Caki2 (cell line): ENCODE data around the gene OR2T2. TPM values are rescaled to one million over a fixed set of nuclear protein-coding genes. Genes with fewer than 3 reads are reported as not detected.
"Not testable (repeated sequence)": the region's sequence is repeated elsewhere in the genome, so short reads cannot be mapped to it uniquely, and the experiment has no call there.

Experiments
- DNase-seq: peaks from one replicate; pipeline ENCODE4 v3.0.0-alpha.2; 2015; ENCODE audit warnings: low read depth
- in situ Hi-C: cut with HindIII; loops from 2 replicates; pipeline ENCODE4 v1.10.0; 2016; ENCODE audit warnings: low sequenced_read_pairs, low pct_unique_long_range_greater_than_20kb, mixed read lengths
- total RNA-seq: library from RNA; depleted of rRNA; stranded (reverse); fragments of >200 nt; shearing (Covaris generic); gene quantifications from 2 replicates; pipeline ENCODE4 v1.2.3, GENCODE V29; 2014; ENCODE audit warnings: low replicate concordance; rRNA removed

The OR2T2 gene
- not detected in 2 replicates for total RNA-seq

DNA sequence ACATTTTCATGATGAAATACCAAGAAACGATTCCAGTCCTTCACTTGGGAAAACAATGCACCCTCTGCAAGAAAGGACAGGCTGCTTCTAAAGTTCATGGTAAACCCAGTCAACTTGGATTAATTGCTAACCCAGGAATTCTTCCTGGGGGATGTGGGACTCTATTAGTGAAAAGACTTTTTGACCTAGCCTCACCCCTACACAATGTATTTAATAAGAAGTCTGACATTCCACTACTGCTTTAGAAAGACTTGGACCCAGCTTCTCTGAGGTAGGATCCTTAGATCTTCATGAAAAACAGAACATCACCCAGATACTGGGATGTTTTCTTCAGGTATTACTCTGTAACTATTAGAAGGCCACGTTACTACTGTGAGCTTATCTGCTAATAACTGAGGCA lies at the start of gene OR2T2:
Gene OR2T2, plus strand, starts transcription at position 239 of the 400 bp plus-strand sequence. CDS start 7,161 bp downstream, outside the sequence.
- not testable (repeated sequence) for DNase-seq

DNA sequence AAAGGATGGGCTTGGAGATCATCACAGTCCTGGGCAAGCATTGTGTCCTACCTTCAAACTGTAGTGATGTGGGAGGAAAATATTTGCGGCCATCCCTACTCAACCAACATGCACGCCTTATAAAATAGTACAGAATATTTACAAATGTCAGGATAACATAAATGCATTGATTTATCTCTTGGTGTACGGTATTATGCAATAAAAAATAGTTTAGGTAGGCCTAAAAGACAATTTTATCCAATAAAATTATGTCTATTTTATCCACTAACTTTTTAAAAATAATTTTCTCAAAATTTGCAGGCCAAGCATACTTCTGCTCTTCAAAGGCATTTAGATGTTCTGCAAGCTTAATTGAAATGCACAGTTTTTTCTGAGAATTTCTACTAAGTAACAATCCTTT lies 42.7 kb upstream of the OR2T2 start, which contains the start of gene OR2T1:
Gene OR2T1, plus strand, starts transcription at position 301 of the 400 bp plus-strand sequence. CDS start 3,100 bp downstream, outside the sequence.
- in situ Hi-C loops, result no loop called here
- DNase-seq, result no peak

More for the DNA sequence above, at the start of gene OR2T2:
- in situ Hi-C loops, result not testable (repeated sequence)

DNA sequence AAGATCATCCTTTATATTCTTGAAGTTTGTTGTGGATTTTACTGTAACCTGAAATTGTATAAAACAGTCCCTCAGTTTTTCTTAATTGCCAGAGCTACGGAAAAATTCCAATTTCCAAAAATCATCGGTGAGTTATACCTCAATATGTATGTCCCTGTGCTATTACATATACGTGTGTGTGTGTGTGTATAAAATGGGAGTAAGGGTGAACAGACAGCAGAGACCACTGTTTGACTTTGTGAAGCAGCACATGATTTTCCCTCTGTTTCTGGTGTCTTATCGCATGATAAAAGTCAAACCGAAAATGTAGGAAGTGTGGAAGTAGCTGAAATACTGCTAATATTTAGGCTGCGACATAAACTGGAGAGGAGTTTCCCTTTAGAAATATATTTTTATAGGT lies 41.4 kb upstream of the OR2T2 start:
- in situ Hi-C loops, result no loop called here
- DNase-seq, result peak; percentile 21

GRCh38 chr1:248406721-248407692 lies 38.4 kb upstream of the OR2T2 start:
- DNase-seq, result no peak
- in situ Hi-C loops, result no loop called here

DNA sequence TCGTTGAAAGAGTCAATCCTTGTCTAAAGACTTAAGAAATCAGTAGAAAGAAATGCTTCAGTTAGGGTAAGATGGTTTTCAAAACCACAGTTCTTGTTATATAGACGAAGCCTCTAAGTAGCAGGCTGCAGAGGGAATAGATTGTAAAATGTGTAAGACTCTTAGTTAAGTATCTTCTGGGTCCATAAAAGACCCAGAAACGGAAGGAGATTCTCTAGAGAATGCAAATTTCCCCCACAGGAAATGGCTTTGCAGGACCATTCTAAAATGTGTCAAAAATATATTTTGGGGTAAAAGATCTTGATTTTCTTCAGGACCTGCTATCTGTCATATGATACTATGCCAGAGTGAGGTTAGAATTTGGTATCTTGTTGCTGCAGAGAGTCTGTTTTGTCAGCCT lies 29.2 kb upstream of the OR2T2 start:
- in situ Hi-C loops, result no loop called here
- DNase-seq, result no peak

DNA sequence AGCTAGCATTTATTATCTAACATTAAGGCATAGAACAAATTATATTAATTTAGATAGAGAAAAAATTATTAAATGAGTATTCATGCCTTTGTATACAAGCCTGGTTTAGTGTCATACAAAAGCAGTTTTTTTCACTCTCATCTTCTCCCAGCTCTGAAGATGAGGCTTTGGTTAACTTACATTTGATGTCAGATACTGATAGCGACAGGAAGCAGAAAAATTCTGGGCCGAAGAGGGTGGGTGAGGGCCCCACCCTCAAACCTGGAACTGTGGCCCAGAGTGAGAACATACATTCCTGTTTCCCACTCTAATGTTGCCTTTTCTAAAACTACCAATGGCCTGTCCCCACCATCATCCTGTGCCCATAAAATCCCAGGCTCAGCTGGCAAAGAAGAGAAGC lies 27.6 kb upstream of the OR2T2 start:
- in situ Hi-C loops, result no loop called here
- DNase-seq, result no peak

- in situ Hi-C loops, result no loop called here
- DNase-seq, result peak; percentile 29
These were observed 24.1 kb upstream of the OR2T2 start for GRCh38 chr1:248421384-248421783.

DNA sequence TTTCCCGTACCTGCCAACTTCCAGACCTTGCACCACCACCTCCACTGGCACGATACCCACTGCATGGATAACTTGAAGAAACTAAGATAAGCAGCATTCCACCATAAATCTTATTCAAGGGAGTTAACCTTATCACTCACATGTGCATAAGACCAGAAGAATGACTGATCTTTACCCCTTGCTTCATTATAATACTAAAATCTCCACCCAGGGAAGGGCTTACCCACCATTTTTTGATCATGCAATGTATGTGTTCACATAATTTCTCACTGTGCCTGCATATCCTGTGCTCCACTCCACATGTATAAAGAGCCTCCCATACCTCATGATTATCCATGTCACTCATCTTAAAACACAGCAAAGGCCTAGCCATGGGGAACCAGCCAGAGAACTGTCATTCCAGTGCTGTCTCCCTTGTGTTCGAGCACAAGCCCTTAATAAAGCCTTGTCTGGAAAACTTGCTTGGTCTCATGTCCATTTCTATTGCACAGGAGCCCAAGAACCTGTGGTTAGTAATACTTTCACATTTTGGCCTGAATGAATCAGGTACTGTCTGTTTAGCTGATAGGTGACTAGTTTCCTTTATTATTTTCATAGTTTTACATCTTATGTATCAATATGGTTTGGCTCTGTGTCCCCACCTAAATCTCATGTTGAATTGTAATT lies 17.8 kb upstream of the OR2T2 start:
- DNase-seq, in situ Hi-C loops: not testable (repeated sequence)

- in situ Hi-C loops, DNase-seq: not testable (repeated sequence)
These were observed 17.3 kb upstream of the OR2T2 start for GRCh38 chr1:248428192-248428533.

DNA sequence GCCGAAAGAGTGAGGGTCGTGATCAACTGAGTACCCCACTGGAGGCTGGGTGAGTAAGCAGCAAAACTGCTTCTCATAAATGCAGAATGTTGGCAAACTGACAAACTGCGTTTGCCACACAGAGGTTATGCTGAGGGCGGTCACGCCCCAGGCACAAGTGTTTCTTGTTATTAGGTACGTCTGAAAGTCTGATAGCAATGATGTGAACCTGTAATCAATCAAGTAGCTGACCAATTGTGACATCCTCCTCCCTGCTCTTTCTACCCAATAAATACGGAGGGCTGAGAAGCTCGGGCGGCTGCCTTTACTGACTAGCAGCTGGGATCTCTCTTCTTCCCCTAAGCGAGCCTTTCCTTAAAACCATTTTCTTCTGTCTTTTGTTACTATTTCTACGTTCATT lies 13.8 kb upstream of the OR2T2 start:
- DNase-seq, in situ Hi-C loops: not testable (repeated sequence)

DNA sequence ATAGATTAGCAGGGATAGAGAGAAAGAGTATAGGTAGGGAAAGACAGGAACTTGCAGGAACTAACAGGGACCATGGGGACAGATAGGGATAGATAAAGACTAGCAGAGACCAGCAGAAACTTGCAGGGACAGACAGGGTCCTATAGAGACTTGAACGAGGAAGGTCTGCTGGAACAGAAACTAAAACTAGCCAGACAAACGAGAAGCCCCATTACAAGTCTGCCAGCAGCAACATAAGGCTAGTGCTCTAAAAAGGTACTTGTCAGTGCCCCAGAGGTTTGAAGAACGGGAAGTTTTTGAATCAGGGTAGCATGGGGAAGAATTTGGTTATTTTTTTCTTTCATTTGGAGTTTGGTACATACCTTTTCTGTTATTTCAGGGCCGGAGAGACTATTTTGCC lies 13.2 kb upstream of the OR2T2 start:
- DNase-seq, in situ Hi-C loops: not testable (repeated sequence)

DNA sequence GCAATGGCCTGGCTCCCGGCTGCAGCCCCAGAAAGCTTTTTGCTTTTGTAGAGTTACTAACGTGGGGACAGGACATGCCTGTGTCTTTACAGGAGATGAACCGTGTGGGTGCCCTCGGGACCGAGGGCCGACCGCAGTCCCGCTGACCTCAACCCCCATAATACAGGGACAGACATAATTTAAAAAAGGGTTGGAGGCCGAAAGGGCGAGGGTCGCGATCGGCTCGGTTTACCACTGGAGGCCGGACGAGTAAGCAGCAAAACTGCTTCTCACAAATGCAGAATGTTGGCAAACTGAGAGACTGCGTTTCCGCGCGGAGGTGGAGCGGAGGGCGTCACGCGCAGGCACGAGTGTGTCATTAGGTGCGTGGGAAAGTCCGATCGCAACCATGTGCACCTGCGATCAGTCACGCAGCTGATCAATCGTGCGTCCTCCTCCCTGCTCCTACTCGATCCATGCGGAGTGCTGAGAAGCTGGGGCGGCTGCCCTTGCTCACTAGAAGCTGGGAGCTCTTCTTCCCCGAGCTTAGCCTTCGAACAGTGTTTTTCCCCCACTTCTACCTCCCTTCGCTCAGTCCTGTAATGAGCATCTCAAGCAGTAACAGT lies 11.5 kb upstream of the OR2T2 start:
- DNase-seq, in situ Hi-C loops: not testable (repeated sequence)

DNA sequence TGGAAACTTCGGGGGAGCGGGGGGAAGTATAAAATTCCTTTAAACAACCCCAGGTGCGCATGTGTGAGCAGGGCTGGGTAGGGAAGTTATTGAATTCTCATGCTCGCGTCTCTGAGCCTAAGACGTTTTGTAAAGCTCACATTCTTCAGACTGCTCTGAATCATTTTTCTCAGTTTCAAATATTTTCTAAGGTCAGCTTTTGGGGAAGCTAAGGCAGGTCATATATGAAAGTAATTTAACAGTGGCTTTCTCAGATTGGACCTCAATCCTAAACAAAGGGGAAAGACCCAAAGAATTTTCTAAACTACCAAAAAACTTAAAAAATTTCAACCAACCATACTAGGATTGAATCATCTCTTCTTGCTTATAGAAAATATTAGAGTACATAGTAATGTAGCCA lies 10.5 kb upstream of the OR2T2 start:
- DNase-seq, in situ Hi-C loops: not testable (repeated sequence)

GRCh38 chr1:248436303-248436702 lies 9.1 kb upstream of the OR2T2 start:
- DNase-seq, in situ Hi-C loops: not testable (repeated sequence)

GRCh38 chr1:248438668-248439067 lies 6.8 kb upstream of the OR2T2 start:
- DNase-seq, in situ Hi-C loops: not testable (repeated sequence)

DNA sequence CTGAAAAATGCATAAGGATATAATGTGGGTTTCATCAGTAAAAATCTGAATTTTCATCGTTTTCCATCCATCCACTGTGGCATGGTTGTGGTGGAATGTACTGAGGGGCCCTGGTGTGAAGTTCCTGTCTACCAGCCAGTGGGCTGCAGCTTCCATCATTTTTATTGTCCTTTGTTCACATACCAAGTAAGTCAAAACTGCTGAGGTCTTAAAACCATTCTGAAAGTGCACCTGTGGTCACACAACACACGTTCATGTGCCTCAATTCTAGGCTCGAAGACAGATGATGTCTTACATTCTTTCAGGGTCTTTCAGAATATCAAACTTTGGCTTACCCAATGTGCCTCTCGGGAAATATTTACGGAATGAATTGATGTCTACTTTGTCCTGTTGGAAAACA lies 6.2 kb upstream of the OR2T2 start:
- in situ Hi-C loops, DNase-seq: not testable (repeated sequence)

DNA sequence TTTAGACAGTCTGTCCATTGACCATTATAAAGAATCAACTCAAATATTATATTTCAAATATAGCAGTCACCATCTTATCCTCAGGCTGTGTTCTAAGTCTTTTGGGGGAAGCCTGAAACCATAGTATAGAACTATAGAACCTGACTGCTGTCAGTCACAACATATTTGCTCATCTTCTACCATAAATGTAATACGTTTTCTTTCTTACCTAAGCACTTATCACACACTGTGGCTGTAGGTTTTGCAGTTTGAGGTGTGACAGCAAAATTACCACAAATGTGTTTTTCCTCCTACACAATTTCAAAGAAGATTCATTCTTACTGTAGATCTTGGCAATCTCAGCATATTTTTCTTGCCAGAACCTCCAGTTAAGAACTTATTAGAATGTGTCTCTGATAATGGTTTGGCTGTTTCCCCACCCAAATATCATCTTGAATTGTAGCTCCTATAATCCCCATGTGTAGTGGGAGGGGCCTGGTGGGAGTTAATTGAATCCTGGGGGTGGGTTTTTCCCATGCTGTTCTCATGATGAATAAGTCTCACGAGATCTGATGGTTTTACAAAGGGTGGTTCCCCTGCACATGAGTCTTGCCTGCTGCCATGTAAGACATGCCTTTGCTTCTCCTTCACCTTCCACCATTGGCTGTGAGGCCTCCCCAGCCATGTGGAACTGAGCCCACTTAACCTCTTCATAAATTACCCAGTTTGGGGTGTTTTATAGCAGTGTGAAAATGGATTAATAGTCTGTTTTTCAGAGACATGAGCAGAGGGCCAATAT lies 2.7 kb upstream of the OR2T2 start:
- DNase-seq, in situ Hi-C loops: not testable (repeated sequence)

DNA sequence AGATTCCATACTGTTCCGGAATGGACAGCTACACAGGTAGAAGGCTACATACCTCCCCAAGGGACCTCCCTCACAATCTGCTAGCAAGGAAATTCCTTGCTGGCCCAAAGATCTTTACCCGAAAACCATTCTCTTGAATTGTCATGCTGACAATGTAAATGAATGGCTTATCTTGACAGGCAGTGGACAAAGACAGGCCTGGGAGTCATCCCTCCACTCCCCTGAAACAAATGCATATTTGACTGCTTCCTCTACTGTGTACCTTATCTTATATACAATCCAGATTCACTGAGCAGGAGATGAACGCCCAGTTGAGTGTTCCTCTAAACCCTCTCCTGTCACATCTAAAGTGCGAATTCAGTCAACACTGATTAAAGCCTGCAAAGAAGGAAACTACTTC lies 834 bp upstream of the OR2T2 start:
- DNase-seq, in situ Hi-C loops: not testable (repeated sequence)
